ENCODE measurements around the gene IL1B. TPM values are rescaled to one million over a fixed set of nuclear protein-coding genes. Genes with fewer than 3 reads are reported as not detected.

Gene IL1B
- polyA plus RNA-seq, 1 of the 3 experiments (the other 2 are of a cell fraction), result 0.25 TPM

DNA sequence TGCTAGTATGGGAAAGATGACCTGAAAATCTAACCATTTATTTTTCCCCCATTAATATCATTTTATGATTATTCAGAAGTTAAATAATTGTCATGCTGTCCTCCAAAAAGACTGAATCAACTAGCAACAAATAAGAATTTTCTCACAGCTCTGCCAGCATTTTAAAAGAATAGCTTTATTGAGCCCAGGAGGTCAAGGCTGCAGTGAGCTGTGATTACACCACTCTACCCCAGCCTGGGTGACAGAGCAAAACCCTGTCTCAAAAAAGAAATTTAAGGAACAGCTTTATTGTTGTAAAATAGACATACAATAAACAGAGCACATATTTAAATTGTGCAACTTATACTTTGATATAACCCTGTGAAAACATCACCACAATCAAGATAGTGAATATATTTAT, 27.5 kb downstream of the IL1B start:
- Histone ChIP-seq H3K9me3 (no peaks in the 10 kb centered on the region), H3K36me3 (replicated peaks in 1 of 2; ENCODE audit: control insufficient read depth in 1 of 2, insufficient read depth in 2 of 2, low read length in 1 of 2) (no peaks in the 10 kb centered on the region), H3K4me2 (no peak overlapping the region), H3K27ac (ENCODE audit: low read depth in 2 of 2, low read length in 1 of 2) (no peak overlapping the region), H4K20me1 (ENCODE audit: insufficient read depth) (no peaks in the 10 kb centered on the region), H3K4me3 (ENCODE audit: low read depth in 2 of 2, low read length in 1 of 2) (no peak overlapping the region), H2AFZ (ENCODE audit: low read depth) (no peak overlapping the region), H3K27me3 (ENCODE audit: insufficient read depth) (no peaks in the 10 kb centered on the region), H3K9me2 (no peaks in the 10 kb centered on the region), H3K79me2 (ENCODE audit: insufficient read depth) (no peaks in the 10 kb centered on the region), H3K4me1 (ENCODE audit: control insufficient read depth in 1 of 2, insufficient read depth in 2 of 2, low read depth in 1 of 2, low read length in 1 of 2) (peaks cover 0 to 7% of the 10 kb centered on the region in 2 experiments; a peak in 1 of 4 replicates), H3K9ac (no peak overlapping the region), H3F3A (replicated peaks; ENCODE audit: insufficient read depth) (peaks cover 6% of the 10 kb centered on the region)
- no peak for TF ChIP-seq CTCF (IDR thresholded peaks at IDR 0.05)
- TF ChIP-seq MXI1 (IDR thresholded peaks at IDR 0.05; ENCODE audit: low read depth, low read length), result no peak
- TF ChIP-seq FOXM1 (IDR thresholded peaks at IDR 0.05; ENCODE audit: low read depth), result no peak
- no peak for TF ChIP-seq MEF2A (IDR thresholded peaks at IDR 0.05; ENCODE audit: borderline replicate concordance, low read depth)
- TF ChIP-seq, protein P1, sequence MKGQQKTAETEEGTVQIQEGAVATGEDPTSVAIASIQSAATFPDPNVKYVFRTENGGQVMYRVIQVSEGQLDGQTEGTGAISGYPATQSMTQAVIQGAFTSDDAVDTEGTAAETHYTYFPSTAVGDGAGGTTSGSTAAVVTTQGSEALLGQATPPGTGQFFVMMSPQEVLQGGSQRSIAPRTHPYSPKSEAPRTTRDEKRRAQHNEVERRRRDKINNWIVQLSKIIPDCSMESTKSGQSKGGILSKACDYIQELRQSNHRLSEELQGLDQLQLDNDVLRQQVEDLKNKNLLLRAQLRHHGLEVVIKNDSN (IDR thresholded peaks at IDR 0.05; ENCODE audit: borderline replicate concordance, low read depth), result no peak
- TF ChIP-seq, protein P2, sequence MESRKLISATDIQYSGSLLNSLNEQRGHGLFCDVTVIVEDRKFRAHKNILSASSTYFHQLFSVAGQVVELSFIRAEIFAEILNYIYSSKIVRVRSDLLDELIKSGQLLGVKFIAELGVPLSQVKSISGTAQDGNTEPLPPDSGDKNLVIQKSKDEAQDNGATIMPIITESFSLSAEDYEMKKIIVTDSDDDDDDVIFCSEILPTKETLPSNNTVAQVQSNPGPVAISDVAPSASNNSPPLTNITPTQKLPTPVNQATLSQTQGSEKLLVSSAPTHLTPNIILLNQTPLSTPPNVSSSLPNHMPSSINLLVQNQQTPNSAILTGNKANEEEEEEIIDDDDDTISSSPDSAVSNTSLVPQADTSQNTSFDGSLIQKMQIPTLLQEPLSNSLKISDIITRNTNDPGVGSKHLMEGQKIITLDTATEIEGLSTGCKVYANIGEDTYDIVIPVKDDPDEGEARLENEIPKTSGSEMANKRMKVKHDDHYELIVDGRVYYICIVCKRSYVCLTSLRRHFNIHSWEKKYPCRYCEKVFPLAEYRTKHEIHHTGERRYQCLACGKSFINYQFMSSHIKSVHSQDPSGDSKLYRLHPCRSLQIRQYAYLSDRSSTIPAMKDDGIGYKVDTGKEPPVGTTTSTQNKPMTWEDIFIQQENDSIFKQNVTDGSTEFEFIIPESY (IDR thresholded peaks at IDR 0.05; ENCODE audit: borderline replicate concordance, low read depth), result no peak
- no peak for TF ChIP-seq ELF1 (IDR thresholded peaks at IDR 0.05)
- TF ChIP-seq JUND (IDR thresholded peaks at IDR 0.05), result no peak
- TF ChIP-seq, protein P3, sequence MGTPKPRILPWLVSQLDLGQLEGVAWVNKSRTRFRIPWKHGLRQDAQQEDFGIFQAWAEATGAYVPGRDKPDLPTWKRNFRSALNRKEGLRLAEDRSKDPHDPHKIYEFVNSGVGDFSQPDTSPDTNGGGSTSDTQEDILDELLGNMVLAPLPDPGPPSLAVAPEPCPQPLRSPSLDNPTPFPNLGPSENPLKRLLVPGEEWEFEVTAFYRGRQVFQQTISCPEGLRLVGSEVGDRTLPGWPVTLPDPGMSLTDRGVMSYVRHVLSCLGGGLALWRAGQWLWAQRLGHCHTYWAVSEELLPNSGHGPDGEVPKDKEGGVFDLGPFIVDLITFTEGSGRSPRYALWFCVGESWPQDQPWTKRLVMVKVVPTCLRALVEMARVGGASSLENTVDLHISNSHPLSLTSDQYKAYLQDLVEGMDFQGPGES (IDR thresholded peaks at IDR 0.05; ENCODE audit: low read depth, low read length), result no peak
- DNase-seq, result no peak
- ChIA-PET POLR2A (no interaction called here), CTCF (no interaction called here)

DNA sequence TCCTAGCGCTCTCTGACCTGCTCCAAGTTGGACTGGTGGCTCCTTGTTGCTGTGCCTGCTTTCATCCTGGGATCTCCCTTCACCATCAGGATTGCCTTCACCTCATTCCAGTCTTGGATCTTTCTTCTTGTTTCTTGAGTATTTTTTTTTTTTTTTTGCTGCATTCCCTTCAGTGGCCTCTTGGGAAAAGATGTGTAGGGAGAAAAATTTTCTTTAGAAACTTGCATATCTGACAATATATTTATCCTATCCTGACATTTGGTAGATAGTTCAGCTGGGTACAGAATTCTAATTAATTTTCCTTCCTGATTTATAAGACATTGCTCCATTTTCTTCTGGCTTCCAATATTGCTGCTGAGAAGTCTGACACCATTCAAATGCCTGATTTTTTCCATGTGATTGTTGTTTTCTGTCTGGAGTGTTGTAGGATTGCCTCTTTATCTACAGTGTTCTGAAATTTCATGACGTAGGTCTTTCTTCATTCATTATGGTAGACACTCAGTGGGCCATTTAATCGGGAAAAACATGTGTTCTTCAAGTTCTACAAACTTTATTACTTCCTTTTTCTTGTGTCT, 29.3 kb downstream of the IL1B start:
- CTCF ChIA-PET, result no interaction called here
- Histone ChIP-seq H3K9me2 (no peaks in the 10 kb centered on the region), H2AFZ (ENCODE audit: low read depth) (no peak overlapping the region)

More for the DNA sequence above, 29.3 kb downstream of the IL1B start:
- no peaks in the 10 kb centered on the region for H3K9me3 ChIP-seq
- H3K27me3 ChIP-seq (ENCODE audit: insufficient read depth), result no peaks in the 10 kb centered on the region
- DNase-seq, result no peak
- no peak overlapping the region for H3K4me2 ChIP-seq
- TF ChIP-seq TEAD4 (IDR thresholded peaks at IDR 0.05; ENCODE audit: borderline replicate concordance, insufficient read depth) (no peak), CHD2 (IDR thresholded peaks at IDR 0.05; ENCODE audit: low read length, partially characterized antibody) (no peak), MXI1 (IDR thresholded peaks at IDR 0.05; ENCODE audit: low read depth, low read length) (no peak), GATA2 (CRISPR knock-in tag; IDR thresholded peaks at IDR 0.05) (no peak), POLR2AphosphoS5 (IDR thresholded peaks at IDR 0.05; ENCODE audit: low read depth, low read length) (no peak)
- TF ChIP-seq, protein P1 (IDR thresholded peaks at IDR 0.05; ENCODE audit: borderline replicate concordance, low read depth), result no peak
- WGBS (ENCODE audit: low lambda C conversion rate), result 28% methylated on average over 3 of the region's 3 CpGs
- H3K36me3 ChIP-seq (replicated peaks in 1 of 2; ENCODE audit: control insufficient read depth in 1 of 2, insufficient read depth in 2 of 2, low read length in 1 of 2), result no peaks in the 10 kb centered on the region
- peaks cover 0 to 2% of the 10 kb centered on the region in 2 experiments; a peak in 1 of 4 replicates for H3K4me1 ChIP-seq (ENCODE audit: control insufficient read depth in 1 of 2, insufficient read depth in 2 of 2, low read depth in 1 of 2, low read length in 1 of 2)
- no peak overlapping the region for H3K4me3 ChIP-seq (ENCODE audit: low read depth in 2 of 2, low read length in 1 of 2)
- peaks cover 3% of the 10 kb centered on the region for H3F3A ChIP-seq (replicated peaks; ENCODE audit: insufficient read depth)
- no peaks in the 10 kb centered on the region for H4K20me1 ChIP-seq (ENCODE audit: insufficient read depth)
- H3K9ac ChIP-seq, result no peak overlapping the region
- H3K27ac ChIP-seq (ENCODE audit: low read depth in 2 of 2, low read length in 1 of 2), result no peak overlapping the region
- no peaks in the 10 kb centered on the region for H3K79me2 ChIP-seq (ENCODE audit: insufficient read depth)
- POLR2A ChIA-PET, result no interaction called here
